Nephron (organoid): ENCODE data around the gene D2HGDH.
A peak's percentile ranks its signal among the peaks of the same experiment; 100 is the strongest.
"Not testable (repeated sequence)": the region's sequence is repeated elsewhere in the genome, so short reads cannot be mapped to it uniquely, and the experiment has no call there.

Experiments
- H3K27ac Mint-ChIP-seq, 3 experiments: 2 replicates each; pipeline ENCODE4 v1.8.0; 2020; ENCODE audit warnings: mixed read lengths in 3 of 3, mild to moderate bottlenecking in 2 of 3, moderate library complexity in 1 of 3
- H3K27me3 Mint-ChIP-seq: 2 replicates; pipeline ENCODE4 v1.8.0; 2021; ENCODE audit warnings: low read depth, mild to moderate bottlenecking, moderate library complexity, mixed read lengths
- H3K36me3 Mint-ChIP-seq: 2 replicates; pipeline ENCODE4 v1.8.0; 2020; ENCODE audit warnings: low read depth, mixed read lengths
- H3K4me1 Mint-ChIP-seq: 2 replicates; pipeline ENCODE4 v1.8.0; 2020; ENCODE audit warnings: mixed read lengths
- H3K4me3 Mint-ChIP-seq, 3 experiments: 2 replicates each; pipeline ENCODE4 v1.8.0; 2020; ENCODE audit warnings: mild to moderate bottlenecking in 3 of 3, mixed read lengths in 3 of 3, moderate library complexity in 2 of 3
- H3K9me3 Mint-ChIP-seq: 2 replicates; pipeline ENCODE4 v1.8.0; 2020; ENCODE audit warnings: mixed read lengths
- TF ChIP-seq, protein P1 (sequence below), 3 experiments: fragments of 200-600 bp; sonication (generic); IDR thresholded peaks; one replicate each; pipeline ENCODE4 v1.5.0; 2021; ENCODE audit warnings: antibody characterized with exemption in 3 of 3; ENCODE audit not compliant: unreplicated experiment in 3 of 3

D2HGDH gene

DNA sequence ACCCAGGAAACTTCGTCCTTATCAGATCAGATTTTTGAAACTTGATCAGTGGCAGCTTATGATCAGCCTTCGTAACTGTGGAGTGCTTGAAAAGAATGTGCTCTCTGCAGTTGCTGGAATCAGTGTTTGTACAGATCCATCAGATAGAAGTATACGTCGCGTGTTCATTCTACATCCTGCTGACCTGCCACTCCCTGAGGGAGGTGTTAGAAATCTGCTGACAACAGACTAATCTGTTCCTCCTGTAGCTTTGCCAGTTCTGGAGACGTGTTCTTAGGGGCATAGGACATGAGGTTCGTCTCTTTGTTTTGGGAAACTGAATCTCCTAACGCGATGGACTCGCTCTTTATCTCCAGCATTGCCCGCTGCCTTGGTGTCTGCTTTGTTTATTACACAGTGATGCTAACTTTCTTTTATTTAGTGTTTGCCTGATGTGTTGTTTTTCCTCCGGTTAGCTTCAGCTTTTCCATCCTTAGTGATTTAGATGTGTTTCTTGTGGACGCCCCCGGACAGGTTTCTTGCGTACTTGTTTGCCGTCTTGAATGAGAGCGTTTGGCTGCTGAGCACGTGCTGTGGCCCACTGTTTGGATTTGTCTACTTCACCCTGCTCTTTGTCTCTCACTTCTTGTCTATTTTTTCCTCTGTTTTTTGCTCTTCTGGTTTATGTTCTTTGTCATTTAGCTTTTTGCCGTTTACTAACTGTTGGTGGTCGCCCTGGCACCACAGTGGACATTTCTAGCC lies 24.8 kb downstream of the D2HGDH start:
- no peak overlapping the region for H3K4me3 Mint-ChIP-seq
- H3K27ac Mint-ChIP-seq, result peak overlapping the region; percentile 26 to 87 (median 80)
- TF ChIP-seq, protein P1, sequence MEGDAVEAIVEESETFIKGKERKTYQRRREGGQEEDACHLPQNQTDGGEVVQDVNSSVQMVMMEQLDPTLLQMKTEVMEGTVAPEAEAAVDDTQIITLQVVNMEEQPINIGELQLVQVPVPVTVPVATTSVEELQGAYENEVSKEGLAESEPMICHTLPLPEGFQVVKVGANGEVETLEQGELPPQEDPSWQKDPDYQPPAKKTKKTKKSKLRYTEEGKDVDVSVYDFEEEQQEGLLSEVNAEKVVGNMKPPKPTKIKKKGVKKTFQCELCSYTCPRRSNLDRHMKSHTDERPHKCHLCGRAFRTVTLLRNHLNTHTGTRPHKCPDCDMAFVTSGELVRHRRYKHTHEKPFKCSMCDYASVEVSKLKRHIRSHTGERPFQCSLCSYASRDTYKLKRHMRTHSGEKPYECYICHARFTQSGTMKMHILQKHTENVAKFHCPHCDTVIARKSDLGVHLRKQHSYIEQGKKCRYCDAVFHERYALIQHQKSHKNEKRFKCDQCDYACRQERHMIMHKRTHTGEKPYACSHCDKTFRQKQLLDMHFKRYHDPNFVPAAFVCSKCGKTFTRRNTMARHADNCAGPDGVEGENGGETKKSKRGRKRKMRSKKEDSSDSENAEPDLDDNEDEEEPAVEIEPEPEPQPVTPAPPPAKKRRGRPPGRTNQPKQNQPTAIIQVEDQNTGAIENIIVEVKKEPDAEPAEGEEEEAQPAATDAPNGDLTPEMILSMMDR (IDR thresholded peaks at IDR 0.05; ENCODE audit: unreplicated experiment in 3 of 3), result no peak
- H3K9me3 Mint-ChIP-seq, result peaks cover 5% of the 10 kb centered on the region
- H3K4me1 Mint-ChIP-seq, result peaks cover 24% of the 10 kb centered on the region
- peaks cover 3% of the 10 kb centered on the region for H3K27me3 Mint-ChIP-seq
- H3K36me3 Mint-ChIP-seq, result peaks cover 43% of the 10 kb centered on the region

DNA sequence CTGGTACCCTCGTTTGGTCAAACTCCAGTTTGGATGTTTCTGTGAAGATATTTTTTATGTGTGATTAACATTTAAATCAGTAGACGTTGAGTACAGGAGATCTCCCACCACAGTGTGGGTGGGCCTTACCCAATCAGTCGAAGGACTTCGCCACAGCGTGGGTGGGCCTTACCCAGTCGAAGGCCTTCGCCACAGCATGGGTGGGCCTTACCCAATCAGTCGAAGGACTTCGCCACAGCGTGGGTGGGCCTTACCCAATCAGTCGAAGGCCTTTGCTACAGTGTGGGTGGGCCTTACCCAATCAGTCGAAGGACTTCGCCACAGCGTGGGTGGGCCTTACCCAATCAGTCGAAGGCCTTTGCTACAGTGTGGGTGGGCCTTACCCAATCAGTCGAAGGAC lies 25.5 kb downstream of the D2HGDH start:
- peaks cover 41% of the 10 kb centered on the region for H3K36me3 Mint-ChIP-seq

DNA sequence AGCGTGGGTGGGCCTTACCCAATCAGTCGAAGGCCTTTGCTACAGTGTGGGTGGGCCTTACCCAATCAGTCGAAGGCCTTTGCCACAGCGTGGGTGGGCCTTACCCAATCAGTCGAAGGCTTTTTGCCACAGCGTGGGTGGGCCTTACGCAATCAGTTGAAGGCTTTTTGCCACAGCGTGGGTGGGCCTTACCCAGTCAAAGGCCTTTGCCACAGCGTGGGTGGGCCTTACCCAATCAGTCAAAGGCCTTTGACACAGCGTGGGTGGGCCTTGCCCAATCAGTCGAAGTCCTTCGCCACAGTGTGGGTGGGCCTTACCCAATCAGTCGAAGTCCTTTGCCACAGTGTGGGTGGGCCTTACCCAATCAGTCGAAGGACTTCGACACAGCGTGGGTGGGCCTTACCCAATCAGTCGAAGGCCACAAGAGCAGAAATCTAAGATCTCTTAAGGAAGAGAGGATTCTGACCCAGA lies 25.9 kb downstream of the D2HGDH start:
- Mint-ChIP-seq H3K4me1 (peaks cover 29% of the 10 kb centered on the region), H3K27ac (no peak overlapping the region)

More for the DNA sequence above, 25.5 kb downstream of the D2HGDH start:
- H3K27me3 Mint-ChIP-seq, H3K4me3 Mint-ChIP-seq, H3K9me3 Mint-ChIP-seq: not testable (repeated sequence)
- peak overlapping the region in 2 of 3 experiments; percentile 80 to 87 for H3K27ac Mint-ChIP-seq
- peaks cover 29% of the 10 kb centered on the region for H3K4me1 Mint-ChIP-seq

DNA sequence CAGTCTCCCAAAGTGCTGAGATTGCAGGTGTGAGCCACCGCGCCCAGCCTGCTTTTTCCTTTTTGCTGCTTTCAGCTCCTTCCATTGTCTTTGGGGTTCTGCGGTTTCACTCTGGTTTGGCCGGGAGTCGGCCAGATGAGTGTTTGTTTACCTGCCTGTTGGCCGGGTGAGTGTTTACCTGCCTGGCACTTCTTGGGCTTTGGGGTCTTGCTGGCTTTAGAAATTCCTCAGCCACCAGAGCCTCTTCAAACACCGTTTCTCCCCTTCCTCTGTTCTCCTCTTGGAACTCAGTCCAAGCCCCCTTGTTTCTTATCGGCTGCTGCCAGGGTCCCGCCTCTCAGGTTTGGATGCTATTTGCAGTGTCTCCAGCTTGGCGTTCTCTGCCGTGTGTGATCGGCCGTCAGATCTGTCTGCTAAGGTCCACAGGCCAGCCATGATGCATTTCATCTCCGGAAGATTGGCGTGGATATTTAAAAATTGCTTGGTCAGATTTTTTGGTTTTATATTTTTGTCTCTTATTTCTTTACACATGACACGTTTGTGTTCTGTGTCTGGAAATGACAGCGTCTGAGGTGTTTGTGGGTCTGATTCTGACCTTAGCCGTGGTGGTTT lies 28.0 kb downstream of the D2HGDH start:
- Mint-ChIP-seq H3K27ac (peak overlapping the region in 2 of 3 experiments; percentile 60 to 71), H3K36me3 (peaks cover 34% of the 10 kb centered on the region)
- TF ChIP-seq, protein P1 (IDR thresholded peaks at IDR 0.05; ENCODE audit: unreplicated experiment in 3 of 3), result no peak

More for the DNA sequence above, 25.9 kb downstream of the D2HGDH start:
- Mint-ChIP-seq H3K9me3 (peaks cover 5% of the 10 kb centered on the region), H3K36me3 (peaks cover 41% of the 10 kb centered on the region), H3K27me3 (peaks cover 3% of the 10 kb centered on the region), H3K4me3 (no peak overlapping the region)
- TF ChIP-seq, protein P1 (IDR thresholded peaks at IDR 0.05; ENCODE audit: unreplicated experiment in 3 of 3), result no peak

DNA sequence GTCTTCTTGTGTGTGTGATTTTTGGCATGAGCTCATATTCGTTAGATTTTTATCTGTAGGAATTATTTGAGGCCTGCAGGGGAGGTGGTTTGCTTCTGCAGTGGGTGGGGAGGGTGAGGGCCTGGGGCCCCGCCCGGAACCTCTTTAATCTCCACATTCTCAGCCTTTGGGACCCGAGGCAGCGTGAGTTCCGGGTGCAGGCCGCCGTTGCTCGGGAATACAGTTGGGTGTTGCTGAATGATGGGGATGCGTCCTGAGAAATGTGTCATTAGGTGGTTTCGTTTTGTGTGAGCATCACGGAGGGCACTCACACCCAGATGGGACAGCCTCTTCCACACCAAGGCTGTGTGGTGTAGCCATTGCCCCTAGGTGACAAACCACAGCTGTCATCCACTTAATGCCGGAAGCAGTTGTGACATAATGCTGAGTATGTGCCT lies 28.5 kb downstream of the D2HGDH start:
- Mint-ChIP-seq H3K27me3 (peaks cover 3% of the 10 kb centered on the region), H3K27ac (peak overlapping the region in 2 of 3 experiments; percentile 60 to 71), H3K9me3 (peaks cover 5% of the 10 kb centered on the region), H3K4me1 (peaks cover 29% of the 10 kb centered on the region), H3K36me3 (peaks cover 31% of the 10 kb centered on the region), H3K4me3 (no peak overlapping the region)
- TF ChIP-seq, protein P1 (IDR thresholded peaks at IDR 0.05; ENCODE audit: unreplicated experiment in 3 of 3), result no peak

More for the DNA sequence above, 28.0 kb downstream of the D2HGDH start:
- no peak overlapping the region for H3K4me3 Mint-ChIP-seq
- peaks cover 3% of the 10 kb centered on the region for H3K27me3 Mint-ChIP-seq
- H3K4me1 Mint-ChIP-seq, result peaks cover 29% of the 10 kb centered on the region
- H3K9me3 Mint-ChIP-seq, result peaks cover 5% of the 10 kb centered on the region

DNA sequence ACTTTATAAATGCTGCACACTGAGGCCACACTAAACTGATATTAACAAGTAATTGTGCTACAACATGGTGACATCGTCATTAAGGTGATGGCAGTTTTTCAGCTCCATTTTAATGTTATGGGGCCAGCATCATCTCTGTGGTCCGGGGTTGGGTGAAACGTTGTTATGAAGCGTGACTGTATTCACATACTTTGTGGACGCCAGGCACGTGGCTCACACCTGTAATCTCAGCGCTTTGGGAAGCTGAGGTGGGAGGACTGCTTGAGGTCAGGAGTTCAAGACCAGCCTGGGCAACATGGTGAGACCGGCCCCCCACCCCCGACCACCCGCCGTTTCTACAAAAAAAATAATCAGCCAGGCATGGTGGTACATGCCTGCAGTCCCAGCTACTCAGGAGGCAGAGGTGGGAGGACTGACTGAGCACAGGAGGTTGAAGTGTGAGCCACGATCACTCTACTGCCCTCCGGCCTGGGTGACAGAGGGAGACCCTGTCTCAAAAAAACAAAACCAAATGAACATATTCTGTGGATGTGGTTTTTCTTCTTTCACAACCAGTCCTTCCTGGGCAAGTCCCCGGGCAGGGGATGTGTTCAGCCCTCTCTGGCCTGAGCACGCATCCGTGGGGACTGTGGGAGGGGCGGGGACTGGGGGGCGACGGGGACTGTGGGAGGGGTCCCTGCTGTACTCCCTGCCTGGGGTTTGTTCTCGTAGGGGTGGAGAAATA lies 29.3 kb downstream of the D2HGDH start:
- Mint-ChIP-seq H3K36me3 (peaks cover 27% of the 10 kb centered on the region), H3K9me3 (peaks cover 5% of the 10 kb centered on the region), H3K4me3 (no peak overlapping the region), H3K4me1 (peaks cover 29% of the 10 kb centered on the region), H3K27ac (peak overlapping the region; percentile 42 to 79 (median 71)), H3K27me3 (peaks cover 3% of the 10 kb centered on the region)
- TF ChIP-seq, protein P1 (IDR thresholded peaks at IDR 0.05; ENCODE audit: unreplicated experiment in 3 of 3), result no peak
